MCF 10A (cell line): ENCODE results near the gene UBE2Q1. TPM values are rescaled to one million over a fixed set of nuclear protein-coding genes. Genes with fewer than 3 reads are reported as not detected.

ENCODE experiments used
- BruUV-seq: library from RNA; stranded (reverse); fragments of 400-500 nt; replicated peaks from 2 replicates; lab custom pipeline; 2021; lab: Mats Ljungman, UMichigan
- CTCF ChIA-PET: fragments of 300-600 bp; sonication (Branson Sonifier 250); formaldehyde crosslinking; extraction: SDS; loops from one replicate; lab custom pipeline; 2021; ENCODE audit warnings: antibody characterized with exemption, inconsistent platforms; lab: Yijun Ruan, JAX
- POLR2A ChIA-PET: fragments of 300-600, 350-650 bp; sonication (Branson Sonifier 250); formaldehyde crosslinking; extraction: SDS; loops from one replicate; lab custom pipeline; 2020; ENCODE audit warnings: antibody characterized with exemption, inconsistent platforms; lab: Yijun Ruan, JAX
- DNase-seq: peaks from one replicate; pipeline ENCODE4 v3.0.0-alpha.2; 2018; ENCODE audit not compliant: unreplicated experiment
- H3K27ac Mint-ChIP-seq: one replicate; pipeline ENCODE4 v1.8.0; 2022; ENCODE audit warnings: mild to moderate bottlenecking, low read depth, mixed read lengths; ENCODE audit not compliant: unreplicated experiment
- H3K27me3 Mint-ChIP-seq: one replicate; pipeline ENCODE4 v1.8.0; 2022; ENCODE audit warnings: mixed read lengths; ENCODE audit not compliant: insufficient read depth, unreplicated experiment
- H3K36me3 Mint-ChIP-seq: one replicate; pipeline ENCODE4 v1.8.0; 2022; ENCODE audit warnings: mild to moderate bottlenecking, moderate library complexity, mixed read lengths; ENCODE audit not compliant: insufficient read depth, unreplicated experiment
- H3K4me1 Mint-ChIP-seq: one replicate; pipeline ENCODE4 v1.8.0; 2022; ENCODE audit warnings: mixed read lengths; ENCODE audit not compliant: insufficient read depth, unreplicated experiment
- H3K4me3 Mint-ChIP-seq: one replicate; pipeline ENCODE4 v1.8.0; 2022; ENCODE audit warnings: mild to moderate bottlenecking, moderate library complexity, mixed read lengths; ENCODE audit not compliant: unreplicated experiment
- H3K9me3 Mint-ChIP-seq: one replicate; pipeline ENCODE4 v1.8.0; 2022; ENCODE audit warnings: mixed read lengths; ENCODE audit not compliant: unreplicated experiment
- intact Hi-C: fragments of 100-400 bp; cut with micrococcal nuclease; formaldehyde crosslinking; loops from 2 replicates; pipeline ENCODE4 v1.14.1; 2022
- total RNA-seq: library from RNA; stranded (reverse); gene quantifications from 2 replicates; pipeline ENCODE4 v1.2.3, GENCODE V29; 2022
- TF ChIP-seq, protein P1 (sequence below): fragments of 200-600 bp; IDR thresholded peaks from one replicate; pipeline ENCODE4 v1.8.0; 2022; ENCODE audit warnings: antibody characterized with exemption, mild to moderate bottlenecking; ENCODE audit not compliant: unreplicated experiment

The UBE2Q1 gene
- total RNA-seq, 1 experiment from 2014 or later = 111 TPM

DNA sequence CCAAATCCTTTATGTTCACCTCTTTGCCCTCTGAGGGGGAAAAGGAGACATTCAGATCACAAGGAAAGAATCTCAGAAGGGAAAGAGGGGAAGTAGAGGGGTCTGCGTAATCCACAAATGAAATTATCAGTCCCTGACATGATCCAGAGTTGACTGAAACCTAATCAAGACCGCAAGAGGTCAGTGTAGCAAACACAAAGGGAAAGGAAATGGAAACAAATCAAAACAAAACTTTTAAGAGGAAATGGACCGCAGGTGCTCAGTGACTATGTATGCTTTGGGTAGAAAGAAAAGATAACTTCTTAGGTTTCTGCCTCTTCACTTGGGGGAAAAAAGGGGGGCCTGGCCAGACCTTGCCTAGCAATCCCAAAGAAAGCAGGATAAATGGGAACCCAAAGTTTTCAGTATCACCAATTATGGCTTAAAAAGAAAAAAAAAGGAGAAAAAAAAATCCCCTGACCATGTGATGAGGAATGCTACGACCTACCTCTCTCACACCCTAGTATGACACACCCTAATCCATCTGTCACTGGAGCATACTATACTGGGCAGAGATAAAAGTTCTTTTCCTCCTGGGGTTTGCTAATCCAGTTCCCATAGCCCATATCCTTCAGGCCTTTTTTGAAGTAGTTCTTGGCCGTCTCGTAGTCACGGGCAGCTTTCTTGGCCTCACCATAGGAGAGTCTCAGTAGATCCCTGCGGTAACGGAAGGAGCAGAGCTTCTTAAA lies 26.0 kb upstream of the UBE2Q1 start:
- no TSS peak for BruUV-seq
- Mint-ChIP-seq H3K9me3 (no peaks in the 10 kb centered on the region), H3K36me3 (peaks cover 96% of the 10 kb centered on the region), H3K27me3 (no peaks in the 10 kb centered on the region), H3K4me3 (no peak overlapping the region), H3K27ac (no peak overlapping the region), H3K4me1 (no peaks in the 10 kb centered on the region)
- no peak for DNase-seq
- TF ChIP-seq, protein P1, sequence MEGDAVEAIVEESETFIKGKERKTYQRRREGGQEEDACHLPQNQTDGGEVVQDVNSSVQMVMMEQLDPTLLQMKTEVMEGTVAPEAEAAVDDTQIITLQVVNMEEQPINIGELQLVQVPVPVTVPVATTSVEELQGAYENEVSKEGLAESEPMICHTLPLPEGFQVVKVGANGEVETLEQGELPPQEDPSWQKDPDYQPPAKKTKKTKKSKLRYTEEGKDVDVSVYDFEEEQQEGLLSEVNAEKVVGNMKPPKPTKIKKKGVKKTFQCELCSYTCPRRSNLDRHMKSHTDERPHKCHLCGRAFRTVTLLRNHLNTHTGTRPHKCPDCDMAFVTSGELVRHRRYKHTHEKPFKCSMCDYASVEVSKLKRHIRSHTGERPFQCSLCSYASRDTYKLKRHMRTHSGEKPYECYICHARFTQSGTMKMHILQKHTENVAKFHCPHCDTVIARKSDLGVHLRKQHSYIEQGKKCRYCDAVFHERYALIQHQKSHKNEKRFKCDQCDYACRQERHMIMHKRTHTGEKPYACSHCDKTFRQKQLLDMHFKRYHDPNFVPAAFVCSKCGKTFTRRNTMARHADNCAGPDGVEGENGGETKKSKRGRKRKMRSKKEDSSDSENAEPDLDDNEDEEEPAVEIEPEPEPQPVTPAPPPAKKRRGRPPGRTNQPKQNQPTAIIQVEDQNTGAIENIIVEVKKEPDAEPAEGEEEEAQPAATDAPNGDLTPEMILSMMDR = no peak
- intact Hi-C loops = no loop called here
- ChIA-PET POLR2A (no interaction called here), CTCF (interaction anchor here (0.7 to 0.8 kb wide), 2 partner anchors 14 to 85 kb away, joined by 4 read pairs; no protein-coding TSS in a partner anchor)

DNA sequence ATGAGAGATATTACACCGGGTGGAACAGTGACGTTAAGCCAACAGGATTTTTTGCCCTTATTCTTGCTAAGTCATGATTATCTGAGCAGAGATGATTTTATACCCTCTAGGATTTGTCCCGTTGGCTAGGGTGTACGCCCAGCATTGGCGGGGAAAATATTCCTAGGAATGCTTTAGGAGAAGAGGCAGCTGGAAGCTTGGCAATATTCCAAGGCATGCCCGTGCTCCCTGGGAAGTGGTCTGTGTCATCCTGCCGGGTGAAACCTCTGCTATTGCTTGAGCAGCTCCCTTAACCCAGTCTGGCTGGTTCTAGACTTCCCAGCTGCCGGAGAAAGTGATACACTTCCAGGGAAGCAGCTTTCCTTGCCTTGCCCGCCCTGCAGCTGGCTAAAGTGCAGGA lies 25.3 kb upstream of the UBE2Q1 start:
- no peak for DNase-seq
- H3K27me3 Mint-ChIP-seq = no peaks in the 10 kb centered on the region
- no peaks in the 10 kb centered on the region for H3K9me3 Mint-ChIP-seq
- no peak overlapping the region for H3K27ac Mint-ChIP-seq
- H3K4me3 Mint-ChIP-seq = no peak overlapping the region
- intact Hi-C loops = no loop called here
- peaks cover 96% of the 10 kb centered on the region for H3K36me3 Mint-ChIP-seq
- CTCF ChIA-PET = no interaction called here
- no TSS peak for BruUV-seq
- no peaks in the 10 kb centered on the region for H3K4me1 Mint-ChIP-seq
- POLR2A ChIA-PET = no interaction called here
- TF ChIP-seq, protein P1 = no peak

DNA sequence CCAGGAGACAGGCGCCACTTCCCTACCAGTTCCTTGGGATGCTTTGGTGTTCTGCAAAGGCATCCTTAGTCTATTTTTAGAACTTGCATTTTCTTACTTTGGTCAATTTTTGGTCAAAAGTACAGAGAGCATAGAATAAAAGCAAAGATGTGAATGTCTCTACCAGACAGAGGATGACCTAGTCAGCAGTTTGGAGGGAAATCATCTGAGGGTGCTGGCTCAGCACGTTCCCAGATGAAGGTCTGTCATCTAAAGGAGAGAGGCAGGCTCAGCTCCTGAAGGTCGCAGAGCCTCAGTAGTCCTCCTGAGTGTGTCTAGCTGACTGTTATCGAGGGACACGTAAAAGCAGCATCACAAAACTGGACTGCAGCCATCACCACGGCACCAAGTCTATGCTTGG lies 24.4 kb upstream of the UBE2Q1 start:
- CTCF ChIA-PET = no interaction called here
- TF ChIP-seq, protein P1 = no peak
- Mint-ChIP-seq H3K27me3 (no peaks in the 10 kb centered on the region), H3K36me3 (peaks cover 88% of the 10 kb centered on the region), H3K4me1 (no peaks in the 10 kb centered on the region), H3K9me3 (no peaks in the 10 kb centered on the region), H3K4me3 (no peak overlapping the region), H3K27ac (no peak overlapping the region)
- no peak for DNase-seq
- POLR2A ChIA-PET = no interaction called here
- intact Hi-C loops = no loop called here
- no TSS peak for BruUV-seq

DNA sequence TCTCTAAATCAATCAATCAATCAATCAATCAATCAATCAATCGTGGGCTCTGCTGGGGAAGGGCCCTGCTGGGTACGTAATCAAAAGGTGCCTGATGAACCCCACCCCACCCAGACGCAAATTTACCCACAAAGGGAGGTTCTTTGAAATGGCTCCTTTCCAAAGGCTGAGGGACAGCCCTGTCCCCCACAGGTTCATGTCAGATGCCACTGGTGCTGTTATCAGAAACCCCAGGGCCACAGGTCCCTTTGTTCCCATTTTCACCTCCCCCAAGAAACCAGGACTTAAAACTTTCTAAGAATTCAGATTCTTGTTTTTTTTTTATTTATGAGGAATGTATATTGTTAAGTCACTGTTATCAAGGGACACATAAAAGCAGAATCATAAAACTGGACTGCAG lies 23.3 kb upstream of the UBE2Q1 start:
- Mint-ChIP-seq H3K27ac (no peak overlapping the region), H3K4me1 (no peaks in the 10 kb centered on the region), H3K9me3 (no peaks in the 10 kb centered on the region), H3K36me3 (peaks cover 77% of the 10 kb centered on the region), H3K27me3 (no peaks in the 10 kb centered on the region), H3K4me3 (no peak overlapping the region)
- BruUV-seq = no TSS peak
- TF ChIP-seq, protein P1 = no peak
- DNase-seq = no peak
- intact Hi-C loops = no loop called here
- POLR2A ChIA-PET = interaction anchor here (0.8 kb wide), 1 partner anchor 604 kb away, joined by 5 read pairs; the partner anchor contains the start of gene JTB
- CTCF ChIA-PET = interaction anchor here (0.6 kb wide), 1 partner anchor 231 kb away, joined by 3 read pairs; no protein-coding TSS in a partner anchor
